H9 (cell line): Measurements from ENCODE around the gene ANGPTL8. TPM values are rescaled to one million over a fixed set of nuclear protein-coding genes. Genes with fewer than 3 reads are reported as not detected.
A peak's percentile ranks its signal among the peaks of the same experiment; 100 is the strongest.

Experiments used
- DNase-seq: peaks from one replicate; pipeline ENCODE4 v3.0.0-alpha.2; 2017
- H2AFZ ChIP-seq: one replicate; pipeline ENCODE4 v1.6.1; 2013; ENCODE audit warnings: mild to moderate bottlenecking, low read length, control low read depth, moderate library complexity
- H2AK5ac ChIP-seq: 2 replicates; pipeline ENCODE4 v1.6.1; 2013; ENCODE audit warnings: low read length, control low read depth, mixed read lengths; ENCODE audit not compliant: insufficient read length
- H2BK120ac ChIP-seq: one replicate; pipeline ENCODE4 v1.6.1; 2013; ENCODE audit warnings: low read depth, mild to moderate bottlenecking, low read length, control low read depth, inconsistent platforms; ENCODE audit not compliant: poor library complexity, severe bottlenecking
- H2BK12ac ChIP-seq: 2 replicates; pipeline ENCODE4 v1.6.1; 2013; ENCODE audit warnings: low read length, control low read depth, mixed read lengths, low read depth; ENCODE audit not compliant: insufficient read length
- H2BK15ac ChIP-seq: 2 replicates; pipeline ENCODE4 v1.6.1; 2013; ENCODE audit warnings: low read depth, low read length, control low read depth
- H2BK20ac ChIP-seq: one replicate; pipeline ENCODE4 v1.6.1; 2013; ENCODE audit warnings: low read depth, mild to moderate bottlenecking, low read length, control low read depth, inconsistent platforms; ENCODE audit not compliant: poor library complexity, severe bottlenecking
- H2BK5ac ChIP-seq: 2 replicates; pipeline ENCODE4 v1.6.1; 2013; ENCODE audit warnings: low read length, control low read depth, mixed read lengths; ENCODE audit not compliant: insufficient read length
- H3K14ac ChIP-seq: 2 replicates; pipeline ENCODE4 v1.6.1; 2013; ENCODE audit warnings: low read length, control low read depth; ENCODE audit not compliant: insufficient read depth
- H3K18ac ChIP-seq: 2 replicates; pipeline ENCODE4 v1.6.1; 2013; ENCODE audit warnings: low read depth, mild to moderate bottlenecking, mixed read lengths, low read length, control low read depth; ENCODE audit not compliant: insufficient read length
- H3K23ac ChIP-seq: 2 replicates; pipeline ENCODE4 v1.6.1; 2013; ENCODE audit warnings: low read length, control low read depth, mixed read lengths, low read depth; ENCODE audit not compliant: insufficient read length
- H3K23me2 ChIP-seq: 2 replicates; pipeline ENCODE4 v1.6.1; 2013; ENCODE audit warnings: low read depth, mild to moderate bottlenecking, mixed read lengths, low read length, control low read depth; ENCODE audit not compliant: insufficient read length, poor library complexity, severe bottlenecking
- H3K27ac ChIP-seq: 2 replicates; pipeline ENCODE4 v1.5.1; 2013; ENCODE audit warnings: low read length, control low read depth, mixed read lengths, low read depth; ENCODE audit not compliant: insufficient read length
- H3K27me3 ChIP-seq: 2 replicates; pipeline ENCODE4 v1.6.1; 2013; ENCODE audit warnings: low read length, control low read depth, inconsistent platforms; ENCODE audit not compliant: insufficient read depth
- H3K4ac ChIP-seq: 2 replicates; pipeline ENCODE4 v1.6.1; 2013; ENCODE audit warnings: low read depth, mild to moderate bottlenecking, control low read depth, inconsistent platforms, low read length, moderate library complexity
- H3K4me1 ChIP-seq: 2 replicates; pipeline ENCODE4 v1.6.1; 2013; ENCODE audit warnings: low read length, control low read depth, inconsistent platforms; ENCODE audit not compliant: insufficient read depth
- H3K4me2 ChIP-seq: 2 replicates; pipeline ENCODE4 v1.6.1; 2013; ENCODE audit warnings: low read length, control low read depth, mixed read lengths; ENCODE audit not compliant: insufficient read length, insufficient read depth
- H3K56ac ChIP-seq: 2 replicates; pipeline ENCODE4 v1.6.1; 2013; ENCODE audit warnings: low read depth, mild to moderate bottlenecking, mixed read lengths, low read length, control low read depth; ENCODE audit not compliant: insufficient read length
- H3K79me1 ChIP-seq: 2 replicates; pipeline ENCODE4 v1.6.1; 2013; ENCODE audit warnings: low read depth, mild to moderate bottlenecking, moderate library complexity, low read length, control low read depth, inconsistent platforms; ENCODE audit not compliant: insufficient read depth, poor library complexity, severe bottlenecking
- H3K79me2 ChIP-seq: 2 replicates; pipeline ENCODE4 v1.6.1; 2013; ENCODE audit warnings: low read length, control low read depth, inconsistent platforms; ENCODE audit not compliant: insufficient read depth
- H3K9ac ChIP-seq: 2 replicates; pipeline ENCODE4 v1.6.1; 2013; ENCODE audit warnings: low read length, control low read depth, mixed read lengths; ENCODE audit not compliant: insufficient read length; ENCODE audit errors: extremely low read depth
- H3K9me3 ChIP-seq: one replicate; pipeline ENCODE4 v1.6.1; 2013; ENCODE audit warnings: low read depth, low read length, inconsistent platforms; ENCODE audit not compliant: control insufficient read depth
- H3T11ph ChIP-seq: one replicate; pipeline ENCODE4 v1.6.1; 2013; ENCODE audit warnings: mild to moderate bottlenecking, low read length, control low read depth, inconsistent platforms
- H4K20me1 ChIP-seq: one replicate; pipeline ENCODE4 v1.6.1; 2013; ENCODE audit not compliant: control insufficient read depth, insufficient read length, insufficient read depth
- H4K5ac ChIP-seq: 2 replicates; pipeline ENCODE4 v1.6.1; 2013; ENCODE audit warnings: low read depth, mild to moderate bottlenecking, mixed read lengths, low read length, control low read depth; ENCODE audit not compliant: insufficient read length
- H4K8ac ChIP-seq: replicated peaks from 2 replicates; pipeline ENCODE4 v1.6.1; 2013; ENCODE audit warnings: low read length, control low read depth, mixed read lengths, low read depth; ENCODE audit not compliant: insufficient read length
- H4K91ac ChIP-seq: 2 replicates; pipeline ENCODE4 v1.6.1; 2013; ENCODE audit warnings: low read depth, mild to moderate bottlenecking, moderate library complexity, mixed read lengths, low read length, control low read depth; ENCODE audit not compliant: insufficient read length
- H3K27ac Mint-ChIP-seq, 3 experiments: 2 replicates in 2 of 3; 3 replicates in 1 of 3; pipeline ENCODE4 v1.8.0; 2020 to 2021; ENCODE audit warnings: mixed read lengths in 3 of 3, mild to moderate bottlenecking in 1 of 3, moderate library complexity in 1 of 3
- H3K27me3 Mint-ChIP-seq: 2 replicates; pipeline ENCODE4 v1.8.0; 2021; ENCODE audit warnings: low read depth, mild to moderate bottlenecking, moderate library complexity, mixed read lengths
- H3K36me3 Mint-ChIP-seq, 3 experiments: 2 replicates in 2 of 3; 3 replicates in 1 of 3; pipeline ENCODE4 v1.8.0; 2020 to 2021; ENCODE audit warnings: low read depth in 3 of 3, mixed read lengths in 3 of 3; ENCODE audit not compliant: insufficient read depth in 1 of 3
- H3K4me1 Mint-ChIP-seq, 2 experiments: 2 replicates each; pipeline ENCODE4 v1.8.0; 2020; ENCODE audit warnings: mixed read lengths in 2 of 2
- H3K4me3 Mint-ChIP-seq, 2 experiments: 2 replicates in 1 of 2; 3 replicates in 1 of 2; pipeline ENCODE4 v1.8.0; 2020 to 2021; ENCODE audit warnings: mild to moderate bottlenecking in 2 of 2, mixed read lengths in 2 of 2, moderate library complexity in 1 of 2
- H3K9me3 Mint-ChIP-seq, 2 experiments: 2 replicates in 1 of 2; 3 replicates in 1 of 2; pipeline ENCODE4 v1.8.0; 2020; ENCODE audit warnings: mild to moderate bottlenecking in 2 of 2, mixed read lengths in 2 of 2, moderate library complexity in 1 of 2
- CTCF ChIP-seq: fragments of 200-600 bp; sonication (generic); conservative IDR thresholded peaks from 3 replicates; pipeline ENCODE4 v1.8.0; 2021; ENCODE audit warnings: antibody characterized with exemption, mild to moderate bottlenecking
- WGBS: extraction: QIAGEN DNeasy Blood & Tissue Kit; methylation state at CpG from one replicate; pipeline ENCODE4 v1.1.7; 2013; ENCODE audit warnings: missing lambda C conversion rate, low lambda C conversion rate, mixed read lengths; ENCODE audit not compliant: insufficient read length; ENCODE audit errors: extremely low coverage; 5-methylcytosine and 5-hydroxymethylcytosine counted together
- total RNA-seq: library from RNA; stranded (reverse); gene quantifications from 2 replicates; pipeline ENCODE4 v1.2.1, GENCODE V29; 2021

ANGPTL8 gene
- total RNA-seq, 1 experiment from 2014 or later: not detected

GRCh38 chr19:11256189-11256588, 16.8 kb downstream of the ANGPTL8 start:
- Histone ChIP-seq H4K5ac (no peak overlapping the region), H2BK120ac (no peak overlapping the region), H3K27ac (no peak overlapping the region), H2AK5ac (no peak overlapping the region), H3K23me2 (no peaks in the 10 kb centered on the region), H2BK20ac (no peak overlapping the region), H3K4me2 (no peak overlapping the region), H2BK5ac (no peak overlapping the region), H3K4ac (no peak overlapping the region), H3K23ac (no peak overlapping the region), H3K14ac (no peak overlapping the region; the same call in 1 of the 2 replicates), H3K9me3 (no peaks in the 10 kb centered on the region), H3K27me3 (no peaks in the 10 kb centered on the region), H3K9ac (no peak overlapping the region), H3K79me1 (no peaks in the 10 kb centered on the region), H3T11ph (no peak overlapping the region), H3K56ac (no peak overlapping the region), H2AFZ (no peak overlapping the region), H4K8ac (no peak overlapping the region), H2BK12ac (no peak overlapping the region), H3K4me1 (no peaks in the 10 kb centered on the region), H4K91ac (no peak overlapping the region), H3K79me2 (peaks cover 2% of the 10 kb centered on the region; the same call in 1 of the 2 replicates), H2BK15ac (peak overlapping the region; percentile 41; the same call in 1 of the 2 replicates), H3K18ac (no peak overlapping the region), H4K20me1 (peaks cover 3% of the 10 kb centered on the region)
- Mint-ChIP-seq H3K9me3 (no peaks in the 10 kb centered on the region), H3K27me3 (no peaks in the 10 kb centered on the region), H3K36me3 (peaks cover 2 to 17% (median 15%) of the 10 kb centered on the region in 3 experiments; a peak in 6 of 7 replicates), H3K27ac (peak overlapping the region in 1 of 3 experiments; percentile 80; a peak in 1 of 7 replicates), H3K4me1 (peaks cover 2 to 13% of the 10 kb centered on the region in 2 experiments; a peak in 2 of 4 replicates), H3K4me3 (no peak overlapping the region; a peak in 1 of 5 replicates)
- DNase-seq: no peak
- TF ChIP-seq CTCF: no peak
- WGBS: no CpG with 5 or more reads among the region's 7 CpGs
